ENCODE data around the gene TUBB6.

The TUBB6 gene

DNA sequence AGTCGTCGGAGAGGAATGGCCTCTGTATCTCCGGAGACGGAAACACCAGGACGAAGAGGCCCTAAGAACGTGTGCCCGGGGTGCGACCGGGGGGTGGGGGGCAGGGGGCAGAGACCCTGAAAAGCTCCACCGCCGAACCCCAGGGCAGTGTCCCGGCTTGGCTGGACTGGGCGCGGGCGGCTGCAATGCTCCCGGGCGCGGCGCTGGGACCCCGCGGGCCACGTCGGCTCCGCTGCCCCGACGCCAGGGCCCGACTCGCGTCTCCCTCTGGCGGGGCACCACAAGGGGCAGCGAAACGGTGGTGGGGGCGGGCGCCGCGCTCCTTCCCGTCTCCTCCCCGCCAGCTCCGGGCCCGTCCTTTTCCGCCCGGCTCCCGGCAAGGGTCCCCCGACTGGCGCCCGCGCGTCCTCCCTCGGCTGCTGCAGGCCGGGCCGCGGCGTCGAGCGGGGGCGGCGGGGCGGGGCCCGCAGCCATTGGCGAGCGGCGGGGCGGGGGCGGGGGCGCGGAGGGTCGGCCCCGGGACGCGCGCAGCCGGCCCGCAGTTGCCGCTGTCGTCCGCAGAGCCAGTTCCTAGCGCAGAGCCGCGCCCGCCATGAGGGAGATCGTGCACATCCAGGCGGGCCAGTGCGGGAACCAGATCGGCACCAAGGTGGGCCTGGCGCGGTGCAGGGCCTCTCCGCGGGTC is at the start of gene TUBB6:
Gene TUBB6, plus strand, starts transcription at position 541 of the 685 bp plus-strand sequence. Its CDS starts 52 bp downstream, at position 593.
- DNase-seq: no peak

- DNase-seq: no peak
These were observed 49.0 kb upstream of the TUBB6 start for GRCh38 chr18:12258719-12259705.

- no peak for DNase-seq
These were observed 45.3 kb upstream of the TUBB6 start for GRCh38 chr18:12262748-12263147.

- no peak for DNase-seq
These were observed 43.2 kb upstream of the TUBB6 start for GRCh38 chr18:12264864-12265263.

- peak; percentile 5 to 34 (median 14) for DNase-seq
These were observed 36.4 kb upstream of the TUBB6 start for GRCh38 chr18:12271376-12272235.

- DNase-seq: no peak
These were observed 33.2 kb upstream of the TUBB6 start for GRCh38 chr18:12274793-12275192.

GRCh38 chr18:12276736-12277554 is 31.1 kb upstream of the TUBB6 start:
- DNase-seq: no peak

DNA sequence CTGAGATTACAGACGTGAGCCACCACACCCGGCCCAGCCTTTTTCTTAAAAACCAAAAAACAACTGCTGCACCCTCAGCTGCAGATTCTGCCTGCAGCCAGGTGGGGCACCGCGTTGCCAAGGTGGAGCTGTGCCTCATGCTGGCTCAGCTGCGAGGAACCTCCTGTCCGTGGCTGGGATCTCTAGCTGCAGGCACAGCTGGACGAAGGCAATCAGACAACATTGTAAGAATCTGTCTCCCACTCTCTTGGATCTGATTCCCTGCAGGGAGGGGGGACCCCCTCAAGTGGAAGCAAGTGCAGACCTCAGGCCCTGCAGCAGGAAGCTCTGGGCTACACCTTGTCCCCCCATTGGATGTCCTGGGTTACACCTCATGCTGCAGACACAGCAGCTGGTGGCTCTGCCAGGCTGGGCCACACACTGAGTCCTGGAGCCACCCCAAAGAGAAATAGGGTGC is 29.8 kb upstream of the TUBB6 start:
- no peak for DNase-seq

DNA sequence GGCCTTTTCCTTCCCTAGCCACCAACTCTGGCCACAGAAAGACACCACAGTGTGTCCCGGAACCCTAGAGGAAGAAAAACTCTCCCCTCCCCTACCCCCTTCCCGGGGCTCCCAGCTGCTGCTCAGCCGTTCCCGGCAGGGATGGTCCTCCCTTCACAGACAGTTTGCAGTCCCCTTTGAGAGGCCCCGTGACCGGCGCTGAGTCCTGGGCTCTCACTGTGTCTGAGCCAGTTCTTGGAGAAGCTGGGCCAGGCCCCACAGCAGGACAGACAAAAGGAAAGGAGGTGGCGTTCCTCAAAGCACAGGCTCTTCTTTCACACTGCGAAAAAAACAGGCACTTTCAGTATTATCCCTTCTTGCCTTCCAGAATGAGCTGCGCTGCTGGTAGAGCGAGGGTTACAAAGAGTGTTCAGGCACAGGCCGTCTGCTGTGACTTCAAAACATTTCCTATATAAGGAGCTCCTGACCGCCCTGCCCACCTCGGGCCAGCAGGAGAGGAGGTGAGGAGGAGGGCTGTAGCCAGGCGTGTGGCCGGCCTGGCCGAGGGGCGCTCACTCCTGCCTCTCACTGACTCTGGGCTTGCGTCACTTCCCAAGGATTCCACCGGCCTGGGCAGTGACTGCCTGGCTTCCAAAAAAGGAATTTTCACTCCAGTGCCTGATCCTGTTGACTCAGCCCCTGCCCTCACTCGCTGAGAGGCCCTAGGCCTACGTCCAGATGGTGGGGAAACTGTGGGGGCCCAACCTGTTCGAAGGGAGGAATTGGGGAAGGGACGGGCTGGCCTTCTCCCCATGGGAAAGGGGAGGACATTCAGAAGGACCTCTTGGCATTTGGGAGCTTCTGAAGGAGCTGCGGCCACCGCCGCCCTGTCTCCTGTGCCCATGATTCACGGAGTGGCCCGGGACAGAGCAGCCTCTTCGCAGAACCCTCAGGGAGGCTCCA is 29.0 kb upstream of the TUBB6 start:
- no peak for DNase-seq

DNA sequence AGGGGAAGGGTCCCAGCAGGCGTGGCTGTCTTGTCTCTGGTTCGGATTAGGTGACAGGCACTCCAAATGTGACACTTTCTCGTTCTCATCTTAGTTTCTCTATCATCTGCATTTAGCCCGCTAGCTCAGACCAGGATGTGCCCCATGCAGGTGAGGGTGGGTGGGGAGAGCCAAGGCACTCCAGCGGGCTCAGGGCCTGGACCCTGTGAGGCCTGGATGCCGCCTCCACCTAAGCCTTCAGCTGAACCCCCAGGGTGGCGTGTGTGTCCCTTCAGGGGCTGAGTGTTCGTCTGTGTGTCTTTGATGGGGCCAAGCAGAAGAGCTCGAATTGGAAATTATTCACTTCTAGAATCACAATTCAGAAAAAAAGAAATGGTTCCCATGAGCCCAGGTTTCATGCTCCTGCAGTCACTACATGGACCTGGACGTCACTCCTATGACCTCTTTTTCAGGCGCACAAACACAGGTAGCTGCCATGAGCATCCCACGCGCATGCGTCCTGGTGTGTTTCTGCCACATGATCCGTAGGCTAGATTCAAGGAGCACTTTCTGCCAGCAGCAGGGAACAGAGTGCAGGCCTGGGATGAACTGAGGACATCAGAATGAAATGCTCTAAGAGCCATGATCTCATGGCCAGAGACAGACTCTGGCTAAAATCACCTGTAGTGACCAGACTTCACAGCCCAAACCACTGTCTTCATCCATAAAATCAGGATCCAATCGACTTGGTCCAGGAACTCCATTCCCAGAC is 28.1 kb upstream of the TUBB6 start:
- no peak for DNase-seq

GRCh38 chr18:12281861-12282260 is 26.2 kb upstream of the TUBB6 start:
- no peak for DNase-seq

DNA sequence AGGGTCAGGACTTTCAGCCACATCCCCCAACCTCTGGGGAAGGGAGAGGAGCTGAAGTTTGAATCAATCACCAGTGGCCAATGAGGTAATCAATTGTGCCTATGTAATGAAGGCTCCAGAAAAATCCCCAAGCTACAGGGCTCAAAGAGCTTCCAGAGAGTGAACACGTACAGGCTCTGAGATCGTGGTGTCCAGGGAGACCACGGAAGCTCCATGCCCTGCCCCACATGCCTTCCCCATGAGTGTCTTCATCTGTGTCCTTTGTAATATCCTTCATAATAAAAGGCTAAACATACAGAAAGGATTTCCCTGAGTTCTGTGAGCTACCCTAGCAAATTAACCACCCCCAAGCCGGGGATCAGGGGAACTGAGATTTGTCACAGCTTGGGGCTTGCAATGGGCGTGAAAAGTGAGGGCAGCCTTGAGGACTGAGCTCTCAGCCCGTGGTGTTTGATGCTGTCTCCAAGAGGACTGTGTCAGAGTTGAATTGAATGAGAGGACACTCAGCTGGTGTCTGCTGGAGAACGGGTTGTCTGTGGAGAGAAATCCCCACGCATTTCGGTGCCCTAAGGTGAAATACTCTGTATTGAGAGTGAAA is 25.5 kb upstream of the TUBB6 start:
- no peak for DNase-seq

- no peak for DNase-seq
These were observed 24.8 kb upstream of the TUBB6 start for GRCh38 chr18:12283256-12283655.

- DNase-seq: no peak
These were observed 24.4 kb upstream of the TUBB6 start for GRCh38 chr18:12283666-12284065.

DNA sequence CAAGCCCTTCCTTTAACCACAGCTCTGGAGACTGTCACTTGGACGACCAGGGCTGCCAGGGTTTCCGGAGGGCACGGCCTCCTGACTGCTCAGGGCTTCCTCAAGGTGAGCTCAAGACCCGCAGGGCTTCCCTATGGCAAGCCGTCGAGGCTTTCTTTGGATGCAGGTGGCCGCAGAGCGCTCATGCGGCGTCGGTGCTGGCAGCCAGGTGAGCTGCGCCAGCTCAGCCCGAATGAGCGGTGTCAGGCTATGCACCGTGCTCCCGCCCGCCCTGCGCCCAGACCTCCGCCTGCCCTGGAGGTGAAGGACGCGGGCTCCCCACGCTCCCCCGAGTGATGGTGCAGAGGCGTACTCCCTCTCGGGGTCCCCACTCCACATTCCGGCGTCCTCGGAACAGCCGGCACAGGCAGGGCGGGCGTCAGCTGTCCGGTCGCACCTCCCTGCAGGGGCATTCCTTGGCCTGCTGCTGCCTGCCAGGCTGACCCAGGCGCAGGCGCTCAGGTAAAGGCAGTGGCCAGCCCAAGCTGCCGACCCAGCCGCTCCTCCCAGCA is 20.8 kb upstream of the TUBB6 start:
- no peak for DNase-seq

GRCh38 chr18:12287684-12288402 is 20.2 kb upstream of the TUBB6 start:
- no peak for DNase-seq

DNA sequence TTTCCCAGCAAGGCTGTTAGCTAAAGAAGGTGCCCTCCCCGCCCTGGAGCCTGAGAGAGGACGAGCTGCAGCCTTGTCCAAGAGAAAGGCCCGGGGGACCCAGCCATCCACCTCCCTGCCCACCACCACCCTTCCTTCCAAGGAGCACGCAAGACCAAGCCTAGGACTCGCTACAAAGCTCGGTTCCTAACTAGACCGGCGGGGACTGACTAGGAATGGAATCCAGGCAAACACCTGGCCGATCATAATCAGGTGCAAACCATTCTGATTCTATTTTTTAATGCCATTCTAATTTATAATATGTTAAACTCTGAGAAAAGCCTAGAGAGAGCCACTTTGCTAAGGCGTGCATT is 19.7 kb upstream of the TUBB6 start:
- no peak for DNase-seq

GRCh38 chr18:12290086-12290485 is 18.0 kb upstream of the TUBB6 start:
- DNase-seq: no peak

DNA sequence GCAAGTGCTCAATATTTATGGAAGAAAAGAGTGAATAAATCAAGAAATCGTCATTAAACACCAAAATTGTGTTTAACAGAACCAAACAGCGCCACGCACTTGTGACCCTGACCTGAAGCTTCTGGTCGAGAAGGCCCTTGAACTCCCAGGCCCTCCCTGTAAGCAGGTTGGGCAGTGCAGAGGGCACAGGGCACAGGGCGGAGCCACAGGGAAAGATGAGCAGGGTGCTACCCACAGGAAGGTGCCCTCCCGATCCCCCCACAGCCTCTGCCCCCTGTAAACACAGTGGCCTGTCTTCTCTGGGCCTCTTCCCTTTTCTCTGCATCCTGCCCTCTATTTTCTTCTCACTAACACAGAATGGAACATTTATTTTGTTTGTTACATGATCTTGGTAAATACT is 16.9 kb upstream of the TUBB6 start:
- DNase-seq: no peak
